ENCODE results near the gene TMIGD3.
A peak's percentile ranks its signal among the peaks of the same experiment; 100 is the strongest.

Gene TMIGD3

GRCh38 chr1:111441573-111442192, 61.8 kb downstream of the TMIGD3 start:
- H3K27ac ChIP-seq (ENCODE audit: insufficient read depth, low read length, poor library complexity, severe bottlenecking) = no peak overlapping the region
- H3K4me1 ChIP-seq (ENCODE audit: control insufficient read depth, insufficient read depth, low read length, poor library complexity, severe bottlenecking) = peaks cover 3% of the 10 kb centered on the region
- DNase-seq = peak; percentile 21 to 37 (median 22)
- H3K36me3 ChIP-seq (ENCODE audit: control insufficient read depth, insufficient read depth, low read length) = peaks cover 58% of the 10 kb centered on the region
- no peaks in the 10 kb centered on the region for H3K27me3 ChIP-seq (replicated peaks; ENCODE audit: control insufficient read depth, insufficient read depth, low read length, poor library complexity, severe bottlenecking)
- no peak overlapping the region for H3K4me3 ChIP-seq (ENCODE audit: insufficient read depth, low read depth, low read length, poor library complexity, severe bottlenecking)
- H3K9me3 ChIP-seq (ENCODE audit: control insufficient read depth, low read length) = no peaks in the 10 kb centered on the region

- no peak overlapping the region for H3K27ac ChIP-seq (ENCODE audit: insufficient read depth, low read length, poor library complexity, severe bottlenecking)
- no peaks in the 10 kb centered on the region for H3K9me3 ChIP-seq (ENCODE audit: control insufficient read depth, low read length)
- H3K4me1 ChIP-seq (ENCODE audit: control insufficient read depth, insufficient read depth, low read length, poor library complexity, severe bottlenecking) = no peaks in the 10 kb centered on the region
- H3K36me3 ChIP-seq (ENCODE audit: control insufficient read depth, insufficient read depth, low read length) = peaks cover 58% of the 10 kb centered on the region
- DNase-seq = no peak
- no peak overlapping the region for H3K4me3 ChIP-seq (ENCODE audit: insufficient read depth, low read depth, low read length, poor library complexity, severe bottlenecking)
- H3K27me3 ChIP-seq (replicated peaks; ENCODE audit: control insufficient read depth, insufficient read depth, low read length, poor library complexity, severe bottlenecking) = no peaks in the 10 kb centered on the region
These were observed 63.7 kb downstream of the TMIGD3 start for GRCh38 chr1:111439461-111440351.

DNA sequence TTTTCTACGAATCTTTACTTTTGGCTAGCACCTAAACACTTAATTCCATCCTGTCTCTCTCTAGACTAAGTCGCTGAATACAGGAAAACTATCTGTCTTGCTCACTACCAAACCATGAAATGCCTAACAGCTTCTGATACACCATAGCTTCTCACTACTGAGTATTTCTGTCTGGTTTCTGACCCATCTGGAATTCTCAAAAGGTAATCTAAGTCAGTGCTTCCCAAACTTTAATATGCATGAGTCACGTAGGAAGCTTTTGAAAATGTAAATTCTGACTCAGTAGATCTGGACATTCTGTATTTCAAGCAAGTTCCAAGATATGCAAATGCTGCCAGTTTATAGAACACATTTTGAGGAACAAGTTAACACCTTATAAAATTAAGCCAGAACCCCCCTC, 66.7 kb downstream of the TMIGD3 start:
- H3K27ac ChIP-seq (ENCODE audit: insufficient read depth, low read length, poor library complexity, severe bottlenecking) = no peak overlapping the region
- no peak for DNase-seq

More for the DNA sequence above, 66.7 kb downstream of the TMIGD3 start:
- Histone ChIP-seq H3K4me3 (ENCODE audit: insufficient read depth, low read depth, low read length, poor library complexity, severe bottlenecking) (no peak overlapping the region), H3K36me3 (ENCODE audit: control insufficient read depth, insufficient read depth, low read length) (peaks cover 28% of the 10 kb centered on the region), H3K9me3 (ENCODE audit: control insufficient read depth, low read length) (no peaks in the 10 kb centered on the region), H3K4me1 (ENCODE audit: control insufficient read depth, insufficient read depth, low read length, poor library complexity, severe bottlenecking) (no peaks in the 10 kb centered on the region), H3K27me3 (replicated peaks; ENCODE audit: control insufficient read depth, insufficient read depth, low read length, poor library complexity, severe bottlenecking) (no peaks in the 10 kb centered on the region)

Measured in effector memory CD4-positive, alpha-beta T cell (primary cell).